NCI-H82 treated with DMSO at 0.1 percent for 48 hours (cell line): ENCODE data around the gene CCDC178.
A peak's percentile ranks its signal among the peaks of the same experiment; 100 is the strongest.

ENCODE experiments used
- DNase-seq: peaks from one replicate; lab custom pipeline; 2025; ENCODE audit not compliant: unreplicated experiment; lab: John Stamatoyannopoulos, UW

CCDC178 gene

DNA sequence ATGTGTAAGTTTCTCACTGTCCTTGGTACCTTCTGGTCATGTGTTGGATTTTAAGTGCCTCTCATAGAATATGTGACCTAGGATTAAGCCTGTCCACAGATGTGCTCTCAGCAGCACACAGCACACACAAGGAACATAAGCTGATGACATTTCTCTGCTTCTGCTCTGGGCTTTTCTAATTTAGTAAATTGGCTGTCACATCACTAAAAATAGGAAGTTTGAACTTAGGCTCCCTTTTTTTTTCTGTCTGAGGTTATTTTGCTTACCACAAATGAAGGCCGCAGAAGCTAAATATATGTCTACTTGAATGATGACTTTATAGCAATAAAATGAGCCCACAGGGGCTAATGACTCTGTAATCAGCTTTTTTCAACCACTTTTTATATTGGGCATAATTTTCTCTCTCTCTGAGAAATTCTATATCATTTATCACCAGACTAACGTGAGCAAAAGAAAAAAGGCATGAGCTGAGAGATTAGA, 517.5 kb downstream of the CCDC178 start:
- DNase-seq: peak; percentile 12

DNA sequence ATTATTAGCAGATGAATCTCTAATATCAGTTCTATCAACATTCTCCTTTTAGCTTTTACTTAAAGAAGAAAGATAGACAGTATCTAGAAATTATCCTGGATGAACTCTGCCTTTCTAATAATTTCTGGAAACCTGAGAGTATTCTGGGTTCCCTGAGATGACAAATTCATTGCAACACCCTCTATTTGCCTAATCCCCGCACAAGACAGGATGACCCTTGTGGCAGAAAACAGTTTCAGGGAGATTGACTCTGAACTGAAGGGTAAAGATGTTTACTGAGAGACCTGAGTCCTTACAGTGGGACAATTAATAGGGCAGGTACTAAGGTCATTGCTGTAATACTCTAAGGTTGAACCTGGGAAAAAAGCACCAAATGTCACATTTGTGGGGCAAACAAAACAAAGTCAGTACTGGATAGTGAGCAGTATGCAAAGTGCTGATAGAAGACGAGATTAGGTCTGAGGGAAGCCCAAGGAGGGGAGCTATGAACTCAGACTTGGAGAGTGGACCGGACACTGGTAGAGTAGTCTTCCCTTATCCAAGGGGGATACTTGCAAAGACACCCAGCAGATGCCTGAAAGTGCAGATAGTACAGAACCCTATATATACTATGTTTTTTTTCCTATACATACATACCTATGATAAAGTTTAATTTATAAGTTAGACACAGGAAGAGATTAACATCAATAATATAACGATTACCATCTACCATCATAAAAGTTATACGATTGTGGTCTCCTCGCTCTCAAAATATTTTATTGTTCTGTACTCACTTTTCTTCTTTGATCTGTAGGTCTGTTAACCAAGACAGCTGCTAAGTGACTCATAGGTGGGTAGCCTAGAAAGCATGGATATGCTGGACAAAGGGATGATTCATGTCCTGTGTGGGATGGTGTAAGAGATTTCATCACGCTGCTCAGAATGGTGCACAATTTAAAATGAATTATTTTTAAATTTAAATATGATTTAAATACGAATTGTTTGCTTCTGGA, 519.4 kb downstream of the CCDC178 start:
- DNase-seq: no peak

DNA sequence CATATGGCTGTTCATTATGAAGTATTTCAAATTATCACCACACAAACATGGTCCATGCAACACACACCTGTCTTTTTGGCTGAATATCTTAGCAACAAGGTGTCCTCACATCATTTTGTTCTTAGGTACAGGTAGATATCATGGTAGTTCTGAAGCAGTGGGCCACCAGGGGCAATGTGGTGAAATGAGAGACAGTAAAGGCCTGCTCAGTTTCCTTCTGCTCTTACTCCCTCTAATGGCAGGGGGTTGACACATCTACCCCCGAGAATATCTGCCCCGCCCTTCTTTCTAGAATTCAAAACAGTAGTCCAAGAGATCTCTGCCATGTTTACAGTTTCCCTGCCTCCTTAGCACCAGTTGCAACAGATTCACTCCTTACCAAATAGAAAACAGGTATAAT, 520.7 kb downstream of the CCDC178 start:
- DNase-seq: peak; percentile 74

DNA sequence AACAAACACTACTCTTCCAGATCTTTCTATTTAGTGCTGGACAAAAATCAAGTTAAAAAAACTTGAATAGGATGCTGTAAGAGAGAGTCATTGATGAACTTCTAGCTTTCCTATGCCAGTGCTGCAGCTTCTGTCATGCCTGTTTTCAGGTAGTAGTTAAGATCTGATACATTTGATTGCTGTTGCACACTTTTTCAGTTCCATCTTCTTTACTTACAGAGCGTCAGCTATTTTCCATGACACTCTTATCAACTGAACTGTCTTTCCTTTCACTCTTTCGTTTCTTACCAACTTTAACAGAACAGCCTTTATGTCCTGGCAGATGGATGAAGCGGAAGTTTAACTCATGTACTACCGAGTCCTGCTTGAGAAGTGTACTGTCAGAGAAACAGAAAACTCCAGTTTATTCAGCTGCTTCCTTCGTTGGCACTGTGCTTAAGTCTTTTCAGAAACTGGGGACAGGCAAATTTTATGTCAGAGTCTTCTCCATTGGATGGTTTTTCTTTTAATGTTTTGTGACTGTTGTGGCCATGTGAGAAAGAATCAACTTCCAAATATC, 521.8 kb downstream of the CCDC178 start:
- DNase-seq: no peak

DNA sequence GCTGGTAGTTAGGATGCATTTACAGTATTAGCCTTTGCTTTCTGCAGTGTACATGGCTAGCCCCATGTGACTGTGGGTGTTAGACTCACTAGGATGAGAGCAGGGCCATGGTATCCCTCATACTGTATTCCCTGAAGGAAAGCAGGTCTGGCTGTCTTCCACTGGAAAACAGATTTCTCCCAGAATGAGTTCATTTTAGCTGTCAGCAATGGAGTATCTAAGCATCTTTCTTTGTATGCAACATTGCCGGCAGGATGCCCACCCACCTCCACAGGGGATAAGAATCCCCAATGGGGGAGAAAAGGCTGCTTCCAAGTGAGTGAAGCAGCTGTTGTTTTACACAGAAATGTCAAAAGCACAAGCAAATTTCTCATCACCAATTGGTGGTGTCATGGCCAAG, 525.0 kb downstream of the CCDC178 start:
- DNase-seq: no peak

DNA sequence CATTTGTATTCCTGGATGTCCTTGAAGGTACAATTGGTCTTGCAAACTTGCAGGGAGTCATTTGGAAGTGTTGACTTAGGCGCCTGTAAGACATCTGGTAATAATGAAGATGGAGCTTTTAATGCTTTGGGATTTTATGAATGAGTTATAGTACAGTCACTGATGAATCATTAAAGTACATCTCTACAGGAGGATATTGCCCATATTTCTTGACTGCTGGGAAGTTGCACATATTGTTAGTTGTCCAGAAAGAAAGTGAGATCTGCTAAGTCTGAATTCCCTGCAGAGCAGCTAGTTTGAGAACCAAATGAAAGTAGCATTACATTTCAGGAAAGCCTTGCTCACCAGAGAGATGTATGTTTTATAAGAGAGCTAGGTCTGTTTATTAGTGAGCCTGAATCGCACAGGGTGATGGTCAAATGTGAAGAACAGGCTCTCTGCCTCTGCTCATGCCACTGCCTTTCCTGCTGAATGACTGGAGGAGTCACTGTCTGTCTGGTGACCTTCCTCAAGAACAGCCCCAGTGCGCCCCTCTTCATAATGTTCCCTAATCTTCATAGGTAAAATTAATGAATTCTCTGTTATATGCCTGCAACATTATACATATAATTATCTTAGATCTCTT, 528.7 kb downstream of the CCDC178 start:
- no peak for DNase-seq

DNA sequence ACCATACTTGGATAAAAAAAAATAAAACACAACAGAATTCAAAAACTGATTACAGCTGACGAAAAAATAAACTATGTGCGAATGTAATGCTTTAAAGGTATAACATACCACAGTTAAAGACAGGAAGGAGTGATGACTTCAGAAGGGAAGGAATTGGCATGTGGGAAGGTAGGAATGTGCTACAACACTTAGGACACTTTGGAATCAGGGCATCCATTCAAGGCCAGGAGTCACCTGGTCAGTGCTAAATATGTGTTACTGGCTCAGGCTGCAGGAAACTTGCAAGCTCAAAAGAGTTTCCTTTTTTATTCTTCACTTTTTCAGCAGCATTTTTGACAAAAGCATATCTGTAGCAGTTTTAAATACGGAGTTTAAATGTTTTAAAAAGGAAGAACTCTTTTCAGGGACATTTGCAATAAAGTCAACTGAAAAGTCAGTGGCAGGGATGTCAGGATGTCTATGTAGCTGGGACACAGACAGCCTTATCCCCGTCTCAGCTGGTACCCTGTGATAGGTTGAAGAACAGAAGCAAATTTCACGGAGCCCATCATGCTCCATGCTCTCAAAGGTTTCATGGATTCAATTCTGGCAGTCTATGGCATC, 529.7 kb downstream of the CCDC178 start:
- DNase-seq: no peak

DNA sequence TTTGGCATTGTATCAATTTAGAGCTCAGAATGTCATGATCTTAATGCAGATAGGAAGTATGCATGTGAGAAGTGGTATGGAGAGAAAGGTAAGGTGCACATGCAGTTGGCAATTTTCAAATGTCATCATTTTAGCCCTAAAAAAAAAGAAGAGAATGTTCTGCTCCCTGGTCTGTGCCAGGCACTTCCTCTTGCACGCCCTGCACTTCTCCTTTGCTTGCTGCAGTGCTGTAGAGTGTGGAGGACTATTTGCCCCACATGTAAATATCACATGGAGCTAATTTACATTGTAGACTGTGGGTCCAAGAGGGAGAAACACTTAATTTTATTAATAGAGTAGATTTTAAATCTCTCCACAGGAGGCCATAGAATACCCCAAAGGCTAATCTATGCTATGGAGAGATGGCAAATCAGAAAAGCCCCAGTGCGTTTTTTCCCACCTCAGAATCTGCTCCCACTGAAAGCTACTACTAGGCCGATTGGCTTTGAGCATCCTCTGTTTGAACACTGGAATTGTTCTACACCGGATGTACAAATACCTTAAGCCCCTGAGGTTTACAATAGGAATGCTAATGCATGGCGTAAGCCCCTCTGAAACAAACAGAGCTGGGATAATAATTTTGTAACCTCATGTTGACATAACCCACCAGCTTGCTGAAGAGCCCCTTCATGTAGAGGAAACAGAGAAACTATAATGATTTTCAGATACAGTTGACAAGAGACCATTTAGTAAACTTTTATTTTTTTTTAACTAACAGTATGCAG, 530.5 kb downstream of the CCDC178 start:
- no peak for DNase-seq

DNA sequence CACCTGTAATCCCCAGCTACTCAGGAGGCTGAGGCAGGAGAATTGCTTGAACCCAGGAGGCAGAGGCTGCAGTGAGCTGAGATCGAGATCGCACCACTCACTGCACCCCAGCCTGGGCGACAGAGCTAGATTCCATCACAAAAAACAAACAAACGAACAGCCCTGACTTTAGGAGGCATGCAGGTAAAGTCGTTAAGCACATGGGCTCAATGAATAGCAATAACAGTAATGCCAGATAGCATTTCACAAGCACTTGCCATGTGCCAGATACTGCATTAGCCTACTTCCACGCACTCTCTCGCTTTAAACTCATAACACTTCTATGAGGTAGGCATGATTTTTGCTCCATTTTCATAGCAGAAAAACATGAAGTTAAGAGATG, 532.1 kb downstream of the CCDC178 start:
- DNase-seq: no peak

DNA sequence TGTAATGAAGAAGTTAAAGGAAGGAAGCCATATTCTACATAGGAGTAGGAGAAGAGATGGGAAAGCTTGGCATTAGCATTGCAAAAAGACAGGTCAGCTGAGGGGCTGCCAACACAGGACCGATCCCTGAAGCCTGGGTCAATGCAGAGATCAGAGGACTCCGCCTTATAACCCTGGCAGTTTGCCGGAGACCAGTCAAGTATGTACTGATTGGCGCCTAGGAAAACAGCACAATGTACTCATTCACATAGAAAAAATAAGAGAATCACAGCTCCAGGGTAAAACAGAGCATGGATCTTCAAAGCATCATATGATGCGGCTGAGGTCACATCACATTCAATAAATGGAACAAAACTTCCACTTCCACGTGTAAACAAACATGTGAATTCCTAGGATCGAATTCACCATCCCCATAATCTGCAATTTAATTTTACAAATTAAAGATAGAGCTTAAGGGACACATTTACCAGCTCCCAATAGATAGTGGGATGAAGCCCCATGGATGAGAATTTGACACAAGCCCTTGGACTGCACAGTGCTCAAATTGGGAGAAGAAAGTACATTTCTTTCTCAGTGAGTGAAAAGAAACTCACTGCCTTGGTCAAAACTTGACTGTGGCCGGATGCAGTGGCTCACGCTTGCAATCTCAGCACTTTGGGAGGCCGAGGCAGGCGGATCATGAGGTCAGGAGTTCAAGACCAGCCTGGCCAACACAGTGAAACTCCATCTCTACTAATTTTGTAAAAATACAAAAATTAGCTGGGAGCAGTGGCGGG, 532.7 kb downstream of the CCDC178 start:
- no peak for DNase-seq

DNA sequence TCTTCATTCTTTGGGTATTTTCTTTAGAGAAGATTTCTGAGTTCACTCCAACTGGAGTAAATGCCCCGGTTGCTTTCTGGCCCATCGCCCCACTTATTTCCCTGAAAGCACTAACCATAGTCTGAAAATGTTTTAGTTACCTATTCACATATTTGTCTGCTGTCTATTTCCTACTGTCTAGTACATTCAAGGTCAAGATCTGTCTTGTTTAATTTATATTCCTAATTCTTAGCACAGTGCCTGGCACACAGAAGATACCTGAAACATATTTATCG, 533.3 kb downstream of the CCDC178 start:
- no peak for DNase-seq

DNA sequence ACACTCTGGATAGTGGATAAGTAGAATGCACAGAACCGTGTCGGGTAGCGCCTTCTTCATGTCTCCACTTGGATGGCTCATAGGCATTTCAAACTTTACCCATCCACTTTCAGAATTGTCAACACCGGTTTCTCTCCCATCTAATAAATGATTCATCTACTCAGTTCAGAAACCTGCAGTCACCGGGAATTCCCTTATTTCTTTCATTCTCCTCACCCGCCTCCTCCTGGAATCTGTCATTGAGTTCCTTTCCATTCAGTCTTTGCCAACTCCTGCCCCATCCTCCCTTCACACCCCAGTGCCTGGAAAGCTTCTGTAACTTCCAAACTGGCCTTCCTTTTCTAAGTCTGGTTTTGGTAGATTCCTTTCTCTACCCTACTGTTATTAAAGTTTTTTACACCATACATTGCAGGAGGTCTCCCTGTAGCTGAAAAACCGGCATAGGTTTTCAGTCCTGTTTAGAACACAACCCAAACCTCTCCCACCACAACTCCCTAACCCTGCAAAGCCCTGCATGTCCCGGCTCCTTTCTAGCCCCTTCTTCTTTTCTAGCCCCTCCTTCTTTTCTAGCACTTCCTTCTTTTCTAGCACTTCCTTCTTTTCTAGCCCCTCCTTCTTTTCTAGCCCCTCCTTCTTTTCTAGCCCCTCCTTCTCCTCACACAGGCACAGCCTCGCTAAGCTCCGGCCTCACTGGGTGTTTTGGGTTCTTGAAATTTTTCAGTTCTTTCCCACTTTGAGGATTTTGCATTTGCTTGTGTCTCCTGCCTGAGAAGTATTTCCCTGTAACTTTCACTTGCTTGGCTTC, 533.8 kb downstream of the CCDC178 start:
- no peak for DNase-seq

DNA sequence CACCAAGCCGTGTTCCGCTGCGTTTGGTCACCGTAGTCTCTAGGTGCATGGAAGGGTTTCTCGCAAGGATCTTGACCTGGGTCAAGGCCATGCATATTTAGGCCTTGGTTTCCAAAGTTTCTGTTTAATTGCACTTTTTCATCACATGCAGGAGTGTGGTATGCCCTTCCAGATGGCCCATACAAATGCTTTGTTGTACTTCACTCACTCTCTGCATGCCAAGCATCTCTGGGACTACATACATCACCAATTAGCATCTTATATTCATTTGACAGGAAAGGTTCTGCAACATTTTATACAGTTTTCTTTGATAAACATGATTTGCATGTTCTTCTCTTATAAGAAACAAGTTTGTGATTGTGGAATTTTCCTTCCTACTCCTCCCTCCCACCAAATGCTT, 534.9 kb downstream of the CCDC178 start:
- DNase-seq: no peak

DNA sequence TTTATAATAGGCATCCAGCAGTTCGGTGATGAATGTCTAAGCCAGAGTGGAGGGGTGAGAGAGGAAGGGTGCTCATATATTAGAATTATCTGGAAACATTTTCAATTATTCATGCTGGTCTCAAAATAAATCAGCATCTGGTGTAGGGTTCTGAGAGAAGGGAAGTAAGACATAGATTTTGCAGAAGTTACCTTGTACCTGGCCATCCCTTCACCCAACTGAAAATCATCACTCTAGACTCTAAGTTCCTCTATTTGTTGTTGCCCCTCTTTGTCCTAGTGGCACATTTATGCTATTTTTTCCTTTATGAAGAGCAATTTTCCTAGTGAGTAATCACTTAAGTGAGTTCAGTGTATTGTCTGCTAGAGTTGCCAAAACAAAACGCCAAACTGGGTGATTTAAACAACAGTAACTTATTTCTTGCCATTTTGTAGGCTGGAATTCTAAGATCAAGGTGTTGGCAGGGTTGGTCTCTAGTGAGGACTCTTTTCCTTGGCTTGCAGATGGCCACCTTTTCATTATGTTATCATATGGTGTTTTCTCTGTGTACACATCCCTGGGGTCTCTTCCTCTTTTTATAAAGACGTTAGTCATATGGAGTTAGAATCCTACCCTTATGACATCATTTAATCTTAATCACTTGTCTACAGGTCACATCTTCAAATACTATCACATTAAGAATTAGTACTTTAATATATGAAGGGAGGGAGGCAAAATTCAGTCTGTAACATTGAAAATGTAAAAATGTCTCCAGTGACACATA, 537.8 kb downstream of the CCDC178 start:
- no peak for DNase-seq

DNA sequence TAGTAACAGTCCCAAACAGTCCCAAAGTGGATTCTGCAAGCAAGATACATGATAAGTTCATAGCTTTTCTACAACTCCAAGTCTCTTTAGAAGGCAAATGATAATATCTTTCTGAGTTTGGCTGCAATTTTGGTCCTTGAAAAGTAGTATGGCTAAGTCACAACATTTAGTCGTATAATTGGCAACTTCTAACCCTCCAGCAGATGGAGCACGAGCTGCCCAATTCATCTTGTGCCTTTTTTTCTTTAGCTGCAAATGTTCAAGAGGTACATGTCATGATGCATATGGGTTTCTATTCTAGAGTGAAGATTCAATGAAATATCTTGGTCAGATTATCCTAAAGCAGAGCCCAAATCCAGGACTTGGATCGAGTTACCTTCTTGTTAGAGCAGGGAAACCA, 540.7 kb downstream of the CCDC178 start:
- no peak for DNase-seq

DNA sequence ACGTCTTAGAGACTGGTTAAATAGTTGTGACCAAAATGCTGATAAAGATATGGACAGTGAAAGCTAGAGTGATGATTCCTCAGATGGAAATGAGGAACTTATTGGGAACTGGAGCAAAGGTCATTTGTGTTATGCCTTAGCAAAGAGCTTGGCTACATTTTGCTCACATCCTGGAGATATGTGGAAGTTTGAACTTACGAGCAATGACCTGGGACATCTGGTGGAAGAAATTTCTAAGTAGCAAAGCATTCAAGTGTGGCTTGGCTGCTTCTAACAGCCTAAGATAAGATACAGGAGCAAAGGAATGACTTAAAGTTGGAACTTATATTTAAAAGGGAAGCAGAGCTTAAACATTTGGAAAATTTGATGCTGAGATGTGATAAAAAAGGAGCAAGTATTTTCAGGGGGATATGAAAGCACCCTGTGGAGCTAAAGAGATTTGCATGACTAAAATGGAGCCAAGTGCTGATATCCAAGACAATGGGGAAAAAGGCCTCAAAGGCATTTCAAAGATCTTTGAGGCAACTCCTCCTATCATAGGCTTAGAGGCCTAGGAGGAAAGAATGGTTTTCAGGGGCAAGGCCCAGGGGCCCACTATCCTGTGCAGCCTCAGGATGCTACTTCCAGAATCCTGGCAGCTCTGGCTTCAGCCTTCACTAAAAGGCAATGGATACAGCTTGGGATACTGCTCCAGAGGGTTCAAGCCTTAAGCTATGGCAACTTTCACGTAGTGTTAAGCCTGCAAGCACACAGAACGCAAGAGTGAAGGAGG, 543.6 kb downstream of the CCDC178 start:
- DNase-seq: no peak

DNA sequence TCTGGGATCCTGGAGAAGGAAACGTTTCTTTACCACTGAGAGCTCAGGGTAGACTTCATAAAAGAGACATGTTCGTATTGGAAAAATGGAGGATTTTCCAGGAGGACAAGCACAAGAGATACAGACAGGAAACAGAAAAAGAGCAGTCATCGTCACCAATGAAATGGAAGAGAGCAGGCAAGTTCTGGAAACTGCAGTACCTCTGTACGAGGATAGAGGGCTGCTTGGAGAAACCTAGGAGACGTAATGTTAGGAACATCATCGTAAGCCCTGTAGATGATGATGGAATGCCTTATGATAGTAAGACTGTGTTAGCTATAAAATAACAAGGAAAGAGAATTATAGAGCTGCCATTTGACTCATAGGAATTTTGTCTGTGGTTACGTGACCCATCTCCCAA, 546.6 kb downstream of the CCDC178 start:
- no peak for DNase-seq

DNA sequence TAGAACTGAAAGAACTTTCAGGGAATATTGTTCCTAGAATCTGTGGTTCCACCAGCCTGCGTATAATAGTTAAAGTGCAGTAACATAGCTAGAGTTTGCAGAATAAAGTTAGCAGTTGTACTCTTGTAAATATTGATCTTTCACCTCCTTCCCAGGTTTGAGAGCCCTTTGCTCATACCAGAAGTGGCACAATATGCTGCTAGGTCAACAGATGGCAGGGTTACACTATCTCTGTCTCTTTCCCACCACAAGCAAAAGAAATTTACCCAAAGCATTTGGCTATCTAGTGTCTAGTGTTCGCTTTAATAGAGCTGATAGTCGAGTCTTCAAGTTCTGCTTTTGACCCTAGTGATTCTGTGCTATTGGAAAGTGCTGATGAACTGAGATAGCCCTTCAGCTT, 548.7 kb downstream of the CCDC178 start:
- no peak for DNase-seq
